NCI-H187 (cell line): Measurements from ENCODE around the gene NDUFB7.
A peak's percentile ranks its signal among the peaks of the same experiment; 100 is the strongest.
"Not testable (repeated sequence)": the region's sequence is repeated elsewhere in the genome, so short reads cannot be mapped to it uniquely, and the experiment has no call there.

Experiments used
- DNase-seq, 2 experiments: peaks; one replicate each; lab custom pipeline; 2025; lab: John Stamatoyannopoulos, UW

NDUFB7 gene

GRCh38 chr19:14571695-14572490, at the start of gene NDUFB7:
Gene NDUFB7, minus strand, starts transcription at chr19:14572066. Its CDS starts 66 bp downstream, at chr19:14572000.
- DNase-seq, result peak; percentile 47 to 67

- DNase-seq, result no peak
These were observed 47.5 kb upstream of the NDUFB7 start for GRCh38 chr19:14619404-14619803.

GRCh38 chr19:14616407-14616806, 44.5 kb upstream of the NDUFB7 start:
- DNase-seq, result no peak

GRCh38 chr19:14615623-14616022, 43.8 kb upstream of the NDUFB7 start:
- no peak for DNase-seq

- no peak for DNase-seq
These were observed 42.2 kb upstream of the NDUFB7 start for GRCh38 chr19:14614099-14614412.

GRCh38 chr19:14613399-14614098, 41.7 kb upstream of the NDUFB7 start:
- not testable (repeated sequence) for DNase-seq

DNA sequence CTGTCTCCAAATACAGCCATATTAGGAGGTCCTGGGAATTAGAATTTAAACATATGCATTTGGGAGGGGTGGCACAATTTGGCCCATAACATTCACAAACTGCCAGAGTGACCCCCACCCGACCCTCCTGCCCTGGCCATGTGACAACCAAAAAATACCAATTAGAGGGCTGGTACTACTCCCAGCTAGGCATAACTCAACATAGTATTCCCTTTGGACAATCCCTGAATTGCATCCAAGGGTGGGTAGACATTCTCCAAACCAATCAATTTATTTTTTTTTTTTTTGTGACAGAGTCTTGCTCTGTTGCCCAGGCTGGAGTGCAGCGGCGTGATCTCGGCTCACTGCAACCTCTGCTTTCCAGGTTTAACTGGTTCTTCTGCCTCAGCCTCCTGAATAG, 40.8 kb upstream of the NDUFB7 start:
- DNase-seq, result no peak

- DNase-seq, result not testable (repeated sequence)
These were observed 40.4 kb upstream of the NDUFB7 start for GRCh38 chr19:14612242-14612641.

DNA sequence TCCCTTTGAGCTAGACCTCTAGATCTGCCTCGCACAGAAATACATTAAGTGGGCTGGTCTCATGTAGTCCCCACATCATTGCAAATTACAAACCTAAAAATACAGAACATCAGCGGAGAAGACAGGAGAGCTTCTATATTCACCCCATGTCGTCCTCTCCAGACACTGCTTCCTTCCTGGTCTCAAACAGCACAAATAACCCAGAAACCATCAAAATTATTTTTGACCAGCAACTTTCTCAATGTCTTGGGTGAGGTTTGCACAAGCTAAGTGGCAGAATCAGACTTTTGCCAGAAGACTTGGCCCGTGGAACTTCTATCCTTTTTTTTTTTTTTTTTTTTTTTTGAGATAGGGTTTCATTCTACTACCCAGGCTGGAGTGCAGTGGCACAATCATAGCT, 39.2 kb upstream of the NDUFB7 start:
- no peak for DNase-seq

- DNase-seq, result no peak
These were observed 34.8 kb upstream of the NDUFB7 start for GRCh38 chr19:14606627-14607026.

DNA sequence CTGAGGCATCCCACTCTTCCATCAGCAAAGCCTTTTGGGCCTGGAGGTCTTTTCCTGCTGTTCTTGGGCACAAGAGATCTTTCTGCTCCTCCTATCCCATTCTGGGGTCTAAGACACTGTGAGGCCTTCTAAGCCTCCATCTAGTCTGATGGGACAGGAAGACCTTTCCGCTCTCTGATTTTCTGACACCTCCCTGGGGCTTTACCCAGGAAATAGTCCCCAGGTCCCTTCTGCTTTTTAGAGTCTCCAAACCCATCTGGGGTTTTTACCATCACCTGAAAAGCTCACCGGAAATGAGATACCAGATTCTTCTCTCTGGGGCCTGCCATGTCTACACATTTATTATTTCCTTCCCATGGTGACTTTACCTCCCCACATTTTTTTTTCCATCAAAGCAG, 32.1 kb upstream of the NDUFB7 start:
- no peak for DNase-seq

DNA sequence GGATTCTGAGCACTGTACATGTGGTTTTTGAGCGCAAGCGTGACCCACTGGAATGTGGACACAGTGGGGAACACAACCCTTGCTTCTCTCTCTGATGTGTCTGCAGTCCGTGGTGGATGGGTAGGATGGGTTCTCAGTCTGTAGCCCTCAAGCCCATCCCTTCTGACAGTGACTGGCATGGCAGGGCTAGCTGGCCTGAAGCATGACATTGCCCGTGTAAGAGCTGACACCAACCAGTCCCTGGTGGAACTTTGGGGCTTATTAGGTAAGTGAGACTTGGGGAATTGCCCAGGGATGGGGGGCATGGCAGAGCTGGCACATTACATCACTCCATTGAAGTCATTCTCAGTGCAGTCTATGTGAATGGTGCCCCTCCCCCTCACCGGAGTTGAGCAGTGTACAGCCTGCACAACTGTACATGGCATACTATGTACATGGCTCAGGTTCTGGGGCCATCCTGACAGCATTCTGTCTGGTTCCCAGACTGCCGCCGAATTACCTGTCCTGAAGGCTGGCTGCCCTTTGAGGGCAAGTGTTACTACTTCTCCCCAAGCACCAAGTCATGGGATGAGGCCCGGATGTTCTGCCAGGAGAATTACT, 27.8 kb upstream of the NDUFB7 start:
- no peak for DNase-seq

DNA sequence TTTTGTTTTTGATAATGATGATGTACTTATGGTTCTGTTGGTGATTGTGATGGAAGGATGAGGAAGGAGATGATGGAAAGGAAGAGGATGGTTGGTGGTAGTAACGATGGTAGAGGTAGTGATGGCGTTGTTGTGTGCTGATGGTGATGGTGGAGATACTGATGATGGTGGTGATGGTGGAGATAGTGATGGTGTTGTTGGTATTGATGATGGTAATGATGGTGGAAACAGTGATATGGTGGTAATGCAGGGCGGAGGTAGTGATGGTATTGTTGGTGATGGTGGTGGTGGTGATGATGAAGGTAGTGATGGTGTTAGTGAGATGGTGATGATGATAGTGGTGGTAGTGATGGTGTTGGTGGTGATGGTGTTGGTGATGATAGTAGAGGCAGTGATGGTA, 23.7 kb upstream of the NDUFB7 start:
- DNase-seq, result no peak

DNA sequence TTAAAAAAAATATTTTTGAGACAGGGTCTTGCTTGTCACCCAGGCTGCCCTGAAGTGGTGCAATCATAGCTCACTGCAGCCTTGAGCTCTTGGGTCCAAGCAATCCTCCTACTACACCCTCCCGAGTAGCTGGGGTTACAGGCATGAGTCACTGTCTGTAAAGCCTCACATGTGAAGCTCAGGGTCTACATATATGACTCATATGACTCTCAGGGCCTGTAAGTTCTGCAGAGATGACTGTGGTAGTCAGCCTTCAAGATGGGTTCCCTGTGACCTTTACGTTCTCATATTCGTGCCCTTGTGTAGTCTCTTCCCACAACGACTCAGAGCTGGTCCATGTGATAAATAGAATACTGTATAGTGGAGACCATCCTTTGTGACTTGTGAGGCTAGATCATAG, 17.6 kb upstream of the NDUFB7 start:
- not testable (repeated sequence) for DNase-seq

DNA sequence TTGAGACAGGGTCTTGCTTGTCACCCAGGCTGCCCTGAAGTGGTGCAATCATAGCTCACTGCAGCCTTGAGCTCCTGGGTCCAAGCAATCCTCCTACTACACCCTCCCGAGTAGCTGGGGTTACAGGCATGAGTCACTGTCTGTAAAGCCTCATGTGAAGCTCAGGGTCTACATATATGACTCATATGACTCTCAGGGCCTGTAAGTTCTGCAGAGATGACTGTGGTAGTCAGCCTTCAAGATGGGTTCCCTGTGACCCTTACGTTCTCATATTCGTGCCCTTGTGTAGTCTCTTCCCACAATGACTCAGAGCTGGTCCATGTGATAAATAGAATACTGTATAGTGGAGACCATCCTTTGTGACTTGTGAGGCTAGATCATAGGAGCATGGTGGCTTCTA, 13.3 kb upstream of the NDUFB7 start:
- DNase-seq, result not testable (repeated sequence)

GRCh38 chr19:14584372-14584771, 12.5 kb upstream of the NDUFB7 start:
- not testable (repeated sequence) for DNase-seq

- DNase-seq, result no peak
These were observed 11.1 kb upstream of the NDUFB7 start, which contains the start of gene CLEC17A for GRCh38 chr19:14582894-14583340. Gene CLEC17A, plus strand, starts transcription at chr19:14583084. Its CDS starts 77 bp downstream, at chr19:14583161.

DNA sequence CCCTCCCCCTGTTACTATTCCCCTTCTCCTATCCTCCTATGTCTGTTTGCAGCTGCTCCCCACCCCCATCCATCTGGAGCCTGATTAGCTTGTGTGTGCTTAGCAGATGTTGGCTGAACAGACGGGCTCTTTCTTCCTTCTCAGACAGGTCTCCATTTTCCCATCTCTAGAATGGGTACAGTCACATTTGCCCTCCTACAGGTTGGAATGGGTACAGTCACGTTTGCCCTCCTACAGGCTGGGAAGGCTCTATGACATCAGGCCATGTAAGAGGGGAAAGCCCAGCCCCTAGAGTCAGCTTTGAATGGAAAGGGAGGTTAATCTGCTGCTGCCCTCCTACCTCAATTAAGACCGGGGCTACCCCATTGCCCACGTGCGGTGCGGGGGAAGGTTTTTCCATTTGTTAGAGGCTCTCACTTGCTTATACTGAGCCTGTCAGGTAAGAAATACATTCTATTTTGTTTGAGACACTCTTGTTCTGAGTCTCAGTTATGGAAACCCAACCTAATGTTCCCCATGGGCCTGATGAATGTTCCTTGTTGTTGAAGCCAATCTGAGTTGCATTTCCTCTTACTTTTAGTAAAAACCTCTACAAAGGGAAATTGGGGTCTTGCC, 8.9 kb upstream of the NDUFB7 start:
- no peak for DNase-seq

DNA sequence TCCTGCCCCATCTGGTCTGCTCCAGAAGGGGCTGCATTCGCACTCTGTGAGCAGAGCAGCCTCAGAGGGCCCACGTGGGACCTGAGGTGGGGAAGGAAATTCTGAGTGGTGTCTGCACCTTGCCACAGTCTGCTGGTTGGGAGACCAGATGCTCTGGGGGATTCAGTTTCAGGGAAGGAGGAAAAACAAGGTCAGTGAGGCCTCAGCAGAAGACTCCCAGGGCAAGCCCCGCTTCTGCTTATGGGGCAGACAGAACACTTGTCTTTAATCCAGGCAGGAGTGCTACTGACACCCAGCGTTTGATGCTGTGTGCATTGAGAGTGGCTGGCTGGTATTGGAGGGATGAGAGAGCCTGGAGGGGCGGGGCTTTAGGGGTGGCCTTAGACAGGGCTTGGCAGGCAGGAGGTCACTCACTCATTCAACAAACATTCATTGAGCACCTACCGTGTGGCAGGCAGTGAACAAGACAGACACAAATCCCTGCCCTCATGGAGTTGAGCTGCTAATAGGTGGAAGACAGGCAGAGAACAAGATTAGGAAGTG, 6.1 kb upstream of the NDUFB7 start:
- DNase-seq, result no peak

DNA sequence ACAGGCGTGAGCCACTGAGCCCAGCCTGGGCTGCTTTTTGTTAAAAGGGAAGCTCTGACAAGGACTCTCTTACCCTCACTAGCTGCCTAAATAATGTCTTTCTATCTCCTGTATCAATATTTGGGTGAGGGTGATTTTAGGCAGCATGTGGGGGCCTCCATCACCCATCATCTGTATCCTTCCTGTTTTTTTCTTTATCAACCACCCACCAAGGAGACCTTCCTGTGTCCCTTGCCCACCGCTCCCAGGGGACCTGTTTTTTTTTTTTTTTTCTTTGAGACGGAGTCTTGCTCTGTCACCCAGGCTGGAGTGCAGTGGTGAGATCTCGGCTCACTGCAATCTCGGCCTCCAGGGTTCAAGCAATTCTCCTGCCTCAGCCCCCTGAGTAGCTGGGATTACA, 5.4 kb upstream of the NDUFB7 start:
- DNase-seq, result no peak

DNA sequence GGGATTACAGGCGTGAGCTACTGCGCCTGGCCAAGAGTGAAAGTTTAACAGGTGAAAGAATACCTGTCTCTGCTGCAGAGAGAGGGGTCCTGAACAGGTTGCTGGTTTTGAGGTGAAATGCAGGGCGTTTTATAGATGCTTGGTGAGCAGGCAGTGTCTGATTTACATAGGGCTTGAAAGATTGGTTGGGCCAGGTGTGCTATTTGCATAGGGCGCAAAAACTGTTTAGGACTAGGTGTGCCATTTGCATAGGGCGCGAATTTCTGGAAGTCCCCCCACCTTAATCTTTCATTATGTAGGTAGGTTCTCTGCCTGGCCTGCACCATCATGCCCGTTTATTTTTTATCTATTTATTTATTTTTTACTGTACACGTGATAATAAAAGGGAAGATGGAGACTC, 4.5 kb upstream of the NDUFB7 start:
- no peak for DNase-seq

- no peak for DNase-seq
These were observed 3.6 kb upstream of the NDUFB7 start for GRCh38 chr19:14575428-14575980.
